ENCODE data around the gene CELSR1.

DNA sequence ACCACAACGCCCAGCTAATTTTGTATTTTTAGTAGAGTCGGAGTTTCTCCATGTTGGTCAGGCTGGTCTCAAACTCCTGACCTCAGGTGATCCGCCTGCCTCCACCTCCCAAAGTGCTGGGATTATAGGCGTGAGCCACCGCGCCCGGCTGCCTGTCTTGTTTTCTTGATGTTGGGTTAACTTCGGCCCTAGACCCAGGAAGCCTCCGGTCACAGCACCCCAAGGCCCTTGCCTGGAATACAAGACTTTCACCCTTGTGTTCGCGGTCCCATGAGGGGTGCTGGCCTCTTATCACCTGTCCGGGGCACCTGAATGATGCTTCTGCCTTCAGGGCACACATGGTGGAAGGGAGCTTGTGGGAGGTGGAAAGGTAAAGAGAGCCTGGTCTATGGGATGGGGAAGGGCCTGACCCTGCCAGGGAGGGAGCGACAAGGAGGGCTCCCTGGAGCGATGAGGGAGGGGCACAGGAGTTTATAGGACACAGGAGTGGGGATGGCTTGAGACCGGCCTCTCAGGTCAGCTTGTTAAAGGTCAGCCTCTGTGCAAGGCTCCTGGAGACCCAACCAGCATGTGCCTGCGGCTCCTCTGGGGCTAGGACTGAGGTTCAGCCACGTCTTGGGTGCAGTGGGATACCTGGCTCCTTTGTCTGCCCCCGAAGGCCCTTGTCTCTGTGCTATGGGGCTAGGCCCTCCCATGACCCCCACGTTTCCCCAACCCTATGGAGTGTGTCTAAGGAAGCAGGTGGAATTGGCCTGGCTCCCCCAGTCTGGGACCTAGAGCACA, 48.1 kb upstream of the CELSR1 start:
- TF ChIP-seq CTCF (IDR thresholded peaks at IDR 0.05 in 8 of 11, conservative IDR thresholded peaks at IDR 0.05 in 3 of 11) (no peak), POLR2AphosphoS5 (IDR thresholded peaks at IDR 0.05) (no peak), POLR2A (IDR thresholded peaks at IDR 0.05) (no peak)

Measured in spleen (tissue), 7 donors.